Adrenal gland (tissue), 12 donors: ENCODE measurements around the gene SETD3. TPM values are rescaled to one million over a fixed set of nuclear protein-coding genes. Genes with fewer than 3 reads are reported as not detected.
A peak's percentile ranks its signal among the peaks of the same experiment; 100 is the strongest.

ENCODE experiments used
- DNase-seq, 7 donors: peaks; one replicate each; pipeline ENCODE4 v3.0.0-alpha.2; 2019 to 2020
- H3K27ac ChIP-seq, 5 donors: fragments of 200-600 bp; sonication (generic) in 4 of 5; 1 replicate in 3 of 5; 2 replicates in 2 of 5; pipeline versions ENCODE4 v1.5.1 to v1.8.0; 2016 to 2020; ENCODE audit warnings: mild to moderate bottlenecking in 1 of 5
- H3K27me3 ChIP-seq: fragments of 200-600 bp; 2 replicates; pipeline ENCODE4 v1.8.0; 2021
- H3K36me3 ChIP-seq, 2 donors: fragments of 200-600 bp; replicated peaks in 1 of 2; 1 replicate in 1 of 2; 2 replicates in 1 of 2; pipeline versions ENCODE4 v1.5.1 to v1.8.0; 2018 to 2022
- H3K4me1 ChIP-seq, 2 donors: fragments of 200-600 bp; replicated peaks in 1 of 2; 1 replicate in 1 of 2; 2 replicates in 1 of 2; pipeline versions ENCODE4 v1.5.1 to v1.8.0; 2018 to 2021
- H3K4me3 ChIP-seq, 4 donors: fragments of 200-600 bp; sonication (generic) in 3 of 4; one replicate each; pipeline ENCODE4 v1.5.1; 2016 to 2018
- H3K9me3 ChIP-seq, 3 donors: fragments of 200-600 bp; sonication (generic) in 1 of 3; replicated peaks in 1 of 3; 1 replicate in 2 of 3; 2 replicates in 1 of 3; pipeline versions ENCODE4 v1.5.1 to v1.8.0; 2016 to 2021
- POLR2A ChIP-seq, 2 donors: fragments of 450-650 bp; IDR thresholded peaks; one replicate each; pipeline ENCODE4 v1.6.1; 2017; ENCODE audit warnings: antibody characterized with exemption in 2 of 2, mild to moderate bottlenecking in 2 of 2, moderate library complexity in 1 of 2
- WGBS, 4 donors: extraction: QIAGEN DNeasy Blood & Tissue Kit in 2 of 4; methylation state at CpG; one replicate each; pipeline versions ENCODE4 v1.1.5 to v1.1.7; 2013 to 2017; 5-methylcytosine and 5-hydroxymethylcytosine counted together
- intact Hi-C, 2 donors: fragments of 100-400 bp; cut with DNase I; formaldehyde crosslinking; loops; one replicate each; pipeline versions ENCODE4 v1.14.1 to v1.15.0; 2022 to 2023
- polyA plus RNA-seq, 3 donors: library from polyadenylated mRNA; stranded (reverse); fragments of 200-250 nt in 2 of 3; fragments of 350-450 nt in 1 of 3; fragmentation: Illumina TruSeq in 1 of 3; extraction: RNeasy Lipid Tissue Mini Kit (QIAGEN cat#74804) in 1 of 3; gene quantifications; one replicate each; pipeline ENCODE4 v1.2.3, GENCODE V29; 2013 to 2014
- total RNA-seq, 9 donors: library from RNA; depleted of rRNA in 4 of 9; stranded (reverse); fragments of >200 nt in 4 of 9; fragments of 120-200 nt in 1 of 9; fragmentation: NEBNext Ultra II Directional in 1 of 9; extraction: Animal tissue kit (Norgen Biotek cat#: 25700) in 1 of 9; gene quantifications; one replicate each; pipeline versions ENCODE4 v1.1.0 to v1.2.4, GENCODE V29; 2013 to 2023
- TF ChIP-seq, protein P1 (sequence below), 6 experiments: fragments of 450-650 bp in 4 of 6; fragments of 200-600 bp in 2 of 6; sonication (generic) in 1 of 6; IDR thresholded peaks; 1 replicate in 5 of 6; 2 replicates in 1 of 6; pipeline versions ENCODE4 v1.5.1 to v1.8.0; 2016 to 2021; ENCODE audit warnings: antibody characterized with exemption in 6 of 6, mild to moderate bottlenecking in 2 of 6, moderate library complexity in 1 of 6
- donor health status: healthy with polysubstance abuse.
- donor health status: Bipolar disorder and iron deficiency.
- donor health status: DM: yes; HTN: yes; CAD: no.
- donor health status: DM: no; HTN: no; CAD: no.
- donor health status: DM: no; HTN: no; CAD: no.
- donor health status: DM: yes; HTN: yes; CAD: no.

The SETD3 gene
- total and polyA plus RNA-seq, 12 donors = 23.1 to 58.6 (median 44.3) TPM

DNA sequence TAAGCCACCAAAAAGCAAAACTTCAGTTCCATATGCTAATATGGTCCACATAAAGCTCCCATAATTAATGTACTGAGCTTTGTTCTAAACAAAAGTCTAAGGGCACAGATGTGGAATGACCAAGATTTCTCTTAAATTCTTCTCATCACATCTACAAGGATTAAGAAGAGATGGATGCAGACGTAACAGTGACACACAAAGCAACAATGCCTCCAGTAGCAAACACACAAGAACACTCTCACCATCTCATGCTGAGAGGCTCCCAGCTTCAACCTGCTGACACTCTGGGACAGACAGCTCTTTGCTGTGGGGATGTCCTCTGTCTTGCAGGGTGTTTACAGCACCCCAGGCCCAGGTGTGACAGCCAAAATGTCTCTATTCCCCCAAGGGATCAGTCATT, 48.2 kb downstream of the SETD3 start:
- no peak for DNase-seq
- Histone ChIP-seq H3K36me3 (peaks cover 0 to 13% of the 10 kb centered on the region in 2 donors), H3K27me3 (no peaks in the 10 kb centered on the region), H3K9me3 (no peaks in the 10 kb centered on the region), H3K4me1 (peaks cover 4% of the 10 kb centered on the region in 2 donors), H3K4me3 (no peak overlapping the region), H3K27ac (no peak overlapping the region)
- TF ChIP-seq, protein P1, sequence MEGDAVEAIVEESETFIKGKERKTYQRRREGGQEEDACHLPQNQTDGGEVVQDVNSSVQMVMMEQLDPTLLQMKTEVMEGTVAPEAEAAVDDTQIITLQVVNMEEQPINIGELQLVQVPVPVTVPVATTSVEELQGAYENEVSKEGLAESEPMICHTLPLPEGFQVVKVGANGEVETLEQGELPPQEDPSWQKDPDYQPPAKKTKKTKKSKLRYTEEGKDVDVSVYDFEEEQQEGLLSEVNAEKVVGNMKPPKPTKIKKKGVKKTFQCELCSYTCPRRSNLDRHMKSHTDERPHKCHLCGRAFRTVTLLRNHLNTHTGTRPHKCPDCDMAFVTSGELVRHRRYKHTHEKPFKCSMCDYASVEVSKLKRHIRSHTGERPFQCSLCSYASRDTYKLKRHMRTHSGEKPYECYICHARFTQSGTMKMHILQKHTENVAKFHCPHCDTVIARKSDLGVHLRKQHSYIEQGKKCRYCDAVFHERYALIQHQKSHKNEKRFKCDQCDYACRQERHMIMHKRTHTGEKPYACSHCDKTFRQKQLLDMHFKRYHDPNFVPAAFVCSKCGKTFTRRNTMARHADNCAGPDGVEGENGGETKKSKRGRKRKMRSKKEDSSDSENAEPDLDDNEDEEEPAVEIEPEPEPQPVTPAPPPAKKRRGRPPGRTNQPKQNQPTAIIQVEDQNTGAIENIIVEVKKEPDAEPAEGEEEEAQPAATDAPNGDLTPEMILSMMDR (IDR thresholded peaks at IDR 0.05) = no peak
- no peak for TF ChIP-seq POLR2A (IDR thresholded peaks at IDR 0.05)
- 73 to 86% (median 76%) methylated on average over 1 of the region's 1 CpG for WGBS, 4 donors
- intact Hi-C loops = no loop called here

DNA sequence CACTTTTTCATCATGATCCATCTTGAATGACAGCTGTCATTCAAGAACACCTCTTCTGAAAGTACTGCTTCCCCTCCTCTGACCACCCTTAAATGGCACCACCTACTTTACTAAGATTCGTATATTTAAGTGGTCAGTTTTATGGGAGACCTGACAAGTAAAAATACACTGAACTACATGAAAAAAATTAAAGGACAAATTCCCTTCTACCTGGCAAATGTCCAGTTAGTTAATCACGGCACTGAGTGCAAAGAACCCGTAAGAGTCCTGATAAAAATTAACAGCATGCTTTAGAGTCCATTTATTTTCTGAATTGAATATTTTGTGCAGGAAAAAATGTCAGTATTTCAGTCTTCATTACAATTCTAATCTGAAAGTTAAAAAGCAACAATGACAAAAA, 48.7 kb downstream of the SETD3 start:
- Histone ChIP-seq H3K4me1 (peaks cover 4% of the 10 kb centered on the region in 2 donors), H3K27me3 (no peaks in the 10 kb centered on the region), H3K27ac (no peak overlapping the region), H3K9me3 (no peaks in the 10 kb centered on the region), H3K4me3 (no peak overlapping the region), H3K36me3 (peaks cover 0 to 13% of the 10 kb centered on the region in 2 donors)
- WGBS, 4 donors = 25 to 39% (median 30%) methylated on average over 3 of the region's 3 CpGs
- intact Hi-C loops = no loop called here
- no peak for DNase-seq
- TF ChIP-seq, protein P1 (IDR thresholded peaks at IDR 0.05) = no peak
- no peak for TF ChIP-seq POLR2A (IDR thresholded peaks at IDR 0.05)

DNA sequence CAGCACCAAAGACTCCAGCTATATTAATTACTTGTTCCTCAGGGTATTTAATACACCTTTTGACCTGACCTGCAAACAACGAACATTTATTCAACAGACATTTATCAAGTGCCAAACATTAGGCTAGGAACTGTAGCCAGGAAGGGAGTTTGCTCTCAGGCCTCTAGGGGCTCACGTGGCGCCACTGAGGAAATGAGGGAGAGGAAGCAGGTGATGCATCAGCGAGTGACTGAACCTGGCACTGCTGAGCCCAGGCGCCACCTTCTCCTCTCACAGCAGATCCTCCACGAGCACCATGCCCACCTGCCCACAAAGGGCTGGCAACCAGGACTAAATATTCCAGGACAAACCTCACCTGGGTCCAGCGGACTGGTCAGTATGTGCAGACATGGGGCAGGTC, 50.2 kb downstream of the SETD3 start:
- Histone ChIP-seq H3K27ac (no peak overlapping the region), H3K4me3 (no peak overlapping the region), H3K9me3 (no peaks in the 10 kb centered on the region), H3K36me3 (no peaks in the 10 kb centered on the region), H3K27me3 (no peaks in the 10 kb centered on the region), H3K4me1 (peaks cover 4% of the 10 kb centered on the region in 2 donors)
- TF ChIP-seq, protein P1 (IDR thresholded peaks at IDR 0.05) = peak in 1 of 6 experiments; percentile 7
- TF ChIP-seq POLR2A (IDR thresholded peaks at IDR 0.05) = no peak
- 74 to 84% (median 79%) methylated on average over 7 of the region's 7 CpGs for WGBS, 4 donors
- intact Hi-C loops = no loop called here
- DNase-seq = no peak

DNA sequence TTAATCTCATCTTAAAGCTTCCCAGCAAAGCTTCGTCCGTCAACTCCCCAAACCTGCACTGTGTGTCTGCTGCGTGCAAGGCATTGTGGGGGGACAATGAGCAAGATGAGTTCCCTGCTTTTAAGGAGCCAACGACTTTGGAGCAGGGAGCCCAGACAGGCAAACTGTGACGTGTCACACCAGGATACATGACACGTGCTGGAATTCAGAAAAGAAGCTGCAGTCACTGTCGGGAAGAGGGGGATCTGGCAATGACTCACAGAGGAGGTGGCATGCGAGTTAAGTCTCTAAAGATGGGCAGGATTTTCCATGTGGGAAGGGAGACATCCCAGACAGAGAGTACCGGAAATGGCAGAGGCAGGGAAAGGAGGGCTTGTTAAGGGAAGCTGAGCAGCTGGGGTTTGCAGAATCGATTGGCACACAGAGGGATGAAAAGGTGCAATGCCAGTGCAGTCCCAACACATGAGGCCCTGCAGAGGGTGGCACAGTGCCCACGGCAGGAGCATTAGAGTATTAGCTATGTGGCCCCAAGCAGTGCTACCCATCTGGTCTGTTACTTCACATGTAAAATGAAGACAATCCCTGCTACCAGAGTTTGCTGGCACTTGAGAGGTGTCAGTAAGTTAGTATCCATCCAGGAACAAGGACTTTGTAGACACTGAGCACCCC, 52.9 kb downstream of the SETD3 start:
- H3K36me3 ChIP-seq = no peaks in the 10 kb centered on the region
- no peak for DNase-seq
- WGBS, 4 donors = 88 to 90% (median 89%) methylated on average over 11 of the region's 11 CpGs
- intact Hi-C loops = no loop called here
- TF ChIP-seq, protein P1 (IDR thresholded peaks at IDR 0.05) = no peak
- TF ChIP-seq POLR2A (IDR thresholded peaks at IDR 0.05) = no peak
- H3K4me1 ChIP-seq = peaks cover 4% of the 10 kb centered on the region in 2 donors
- no peak overlapping the region for H3K27ac ChIP-seq
- no peaks in the 10 kb centered on the region for H3K27me3 ChIP-seq
- H3K4me3 ChIP-seq = no peak overlapping the region
- H3K9me3 ChIP-seq = no peaks in the 10 kb centered on the region
